Measurements from ENCODE around the gene PSAP. TPM values are rescaled to one million over a fixed set of nuclear protein-coding genes. Genes with fewer than 3 reads are reported as not detected.
"Not testable (repeated sequence)": the region's sequence is repeated elsewhere in the genome, so short reads cannot be mapped to it uniquely, and the experiment has no call there.

Gene PSAP
- total RNA-seq, 1 experiment from 2014 or later, result 648 TPM

- not testable (repeated sequence) for DNase-seq (ENCODE audit: extremely low read depth, low read depth)
These were observed 23.8 kb upstream of the PSAP start for GRCh38 chr10:71874680-71875354.

GRCh38 chr10:71873582-71874211, 22.6 kb upstream of the PSAP start:
- DNase-seq (ENCODE audit: extremely low read depth, low read depth), result no peak

GRCh38 chr10:71869601-71870000, 18.6 kb upstream of the PSAP start:
- DNase-seq (ENCODE audit: extremely low read depth, low read depth), result not testable (repeated sequence)

GRCh38 chr10:71868192-71868697, 17.2 kb upstream of the PSAP start:
- DNase-seq (ENCODE audit: extremely low read depth, low read depth), result peak; percentile 33

DNA sequence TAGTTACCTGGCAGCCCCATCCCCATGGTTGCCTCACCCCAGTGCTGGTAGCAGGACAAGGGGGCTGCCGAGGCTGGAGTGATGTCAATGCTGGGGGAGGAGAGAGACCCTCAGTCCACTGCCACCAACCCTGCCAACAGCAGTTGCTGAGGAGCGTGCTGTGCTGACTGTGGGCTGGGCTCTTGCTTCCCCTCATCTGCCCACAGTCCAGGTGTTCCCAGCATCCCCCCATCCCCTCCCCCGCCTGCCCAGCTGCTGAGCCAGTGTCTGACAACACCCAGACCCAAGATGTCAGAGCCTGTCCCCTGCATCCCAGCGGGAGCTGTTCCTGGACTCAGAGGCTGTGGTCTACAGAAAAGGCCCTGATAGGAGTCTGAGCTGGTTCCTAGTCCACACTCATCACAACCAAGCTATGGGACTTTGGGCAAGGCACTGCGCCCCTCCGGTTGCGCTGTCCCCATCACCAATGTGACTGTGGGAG, 14.6 kb upstream of the PSAP start:
- DNase-seq (ENCODE audit: extremely low read depth, low read depth), result no peak

GRCh38 chr10:71864911-71865361, 13.9 kb upstream of the PSAP start:
- no peak for DNase-seq (ENCODE audit: extremely low read depth, low read depth)

DNA sequence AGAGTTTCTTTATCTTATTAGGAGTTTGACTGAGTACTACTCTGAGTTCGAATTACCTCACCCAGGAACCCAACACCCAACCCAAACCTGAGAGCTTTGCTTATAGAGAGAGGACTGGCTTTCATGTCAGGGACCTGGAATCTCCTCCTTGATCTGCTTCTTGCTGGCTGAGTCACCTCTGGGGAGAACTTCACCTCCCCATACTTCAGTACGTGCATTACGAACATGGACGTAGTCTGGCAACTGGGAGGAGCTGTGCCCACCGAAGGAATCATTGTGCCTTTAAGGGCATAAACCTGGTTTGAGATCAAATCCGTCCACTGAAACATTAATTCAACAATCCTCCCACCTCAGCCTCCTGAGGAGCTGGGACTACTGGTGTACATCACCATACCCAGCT, 12.2 kb upstream of the PSAP start:
- no peak for DNase-seq (ENCODE audit: extremely low read depth, low read depth)

GRCh38 chr10:71860243-71861029, 9.4 kb upstream of the PSAP start:
- DNase-seq (ENCODE audit: extremely low read depth, low read depth), result peak; percentile 98

GRCh38 chr10:71857934-71858890, 7.2 kb upstream of the PSAP start:
- DNase-seq (ENCODE audit: extremely low read depth, low read depth), result no peak

GRCh38 chr10:71856619-71857018, 5.6 kb upstream of the PSAP start:
- no peak for DNase-seq (ENCODE audit: extremely low read depth, low read depth)

DNA sequence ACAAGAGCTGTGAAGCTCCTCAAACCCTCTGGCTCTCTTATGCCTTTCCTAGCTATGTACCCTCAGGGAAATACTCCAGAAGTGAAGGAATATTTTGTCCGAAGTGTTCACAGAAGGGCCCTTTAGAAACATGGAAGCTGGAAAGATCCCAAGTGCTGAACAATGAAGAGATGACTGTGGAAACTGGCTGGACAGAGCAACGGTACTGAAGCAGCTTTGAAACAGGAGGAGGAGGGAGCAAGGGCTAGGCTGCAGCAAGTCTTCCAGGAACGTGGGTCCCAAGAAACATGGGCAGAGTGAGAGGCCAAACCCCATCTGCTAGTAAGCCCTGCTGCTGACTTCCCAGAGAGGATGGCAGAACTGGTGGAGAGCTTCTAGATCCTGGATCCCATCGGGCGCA, 3.0 kb upstream of the PSAP start:
- DNase-seq (ENCODE audit: extremely low read depth, low read depth), result no peak

- no peak for DNase-seq (ENCODE audit: extremely low read depth, low read depth)
These were observed 1.4 kb upstream of the PSAP start for GRCh38 chr10:71852355-71852937.

DNA sequence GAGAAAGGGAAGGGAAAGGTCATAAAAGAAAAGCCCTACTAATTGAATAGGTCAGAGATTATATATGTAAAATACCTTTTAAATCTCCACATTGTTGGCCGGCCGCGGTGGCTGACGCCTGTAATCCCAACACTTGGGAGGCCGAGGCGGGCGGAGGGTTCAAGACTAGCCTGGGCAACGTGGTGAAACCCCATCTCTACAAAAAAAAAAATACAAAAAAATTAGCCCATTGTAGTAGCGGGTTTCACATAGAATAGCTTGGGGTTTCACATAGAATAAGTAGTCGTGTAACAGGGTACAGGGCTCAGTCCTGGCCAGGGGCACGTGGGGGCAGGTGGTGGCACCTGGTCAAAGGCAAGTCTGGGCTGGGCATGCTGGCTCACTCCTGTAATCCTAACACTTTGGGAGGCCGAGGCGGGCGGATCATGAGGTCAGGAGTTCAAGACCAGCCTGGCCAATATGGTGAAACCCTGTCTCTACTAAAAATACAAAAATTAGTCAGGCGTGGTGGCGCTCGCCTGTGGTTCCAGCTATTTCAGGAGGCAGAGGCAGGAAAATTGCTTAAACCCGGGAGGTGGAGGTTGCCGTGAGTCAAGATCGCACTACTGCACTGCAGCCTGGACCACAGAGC, 529 bp upstream of the PSAP start:
- DNase-seq (ENCODE audit: extremely low read depth, low read depth), result not testable (repeated sequence)

DNA sequence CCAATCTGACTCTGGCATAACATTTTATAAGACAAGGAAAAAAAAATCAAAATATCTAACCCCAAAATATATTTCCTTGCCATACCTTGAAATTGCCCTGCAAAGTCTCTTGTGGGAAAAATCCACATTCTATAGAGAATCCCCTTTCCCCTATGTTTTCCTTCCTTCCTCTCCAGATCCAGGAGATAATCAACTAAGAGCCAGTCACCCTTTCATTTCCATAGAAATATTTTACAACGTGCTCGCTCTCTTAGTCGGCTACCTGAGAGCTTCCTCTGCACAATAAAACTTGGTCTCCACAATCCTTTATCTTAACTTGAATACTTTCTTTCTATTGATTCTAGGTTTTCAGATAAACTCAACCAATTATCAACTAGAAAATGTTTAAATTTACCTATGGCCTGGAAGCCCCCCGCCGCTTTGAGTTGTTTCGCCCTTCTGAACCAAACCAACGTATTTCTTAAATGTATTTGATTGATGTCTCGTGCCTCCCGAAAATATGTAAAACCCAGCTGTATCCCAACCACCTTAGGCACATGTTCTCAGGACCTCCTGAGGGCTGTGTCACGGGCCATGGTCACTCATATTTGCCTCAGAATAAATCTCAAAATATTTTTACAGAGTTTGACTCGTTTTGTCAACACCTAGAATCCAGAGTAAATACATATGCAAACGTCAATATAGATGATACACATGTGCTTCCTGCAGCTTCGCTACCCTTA, 869 bp downstream of the PSAP start:
- DNase-seq (ENCODE audit: extremely low read depth, low read depth), result no peak

- no peak for DNase-seq (ENCODE audit: extremely low read depth, low read depth)
These were observed 1.6 kb downstream of the PSAP start for GRCh38 chr10:71849461-71849908.

DNA sequence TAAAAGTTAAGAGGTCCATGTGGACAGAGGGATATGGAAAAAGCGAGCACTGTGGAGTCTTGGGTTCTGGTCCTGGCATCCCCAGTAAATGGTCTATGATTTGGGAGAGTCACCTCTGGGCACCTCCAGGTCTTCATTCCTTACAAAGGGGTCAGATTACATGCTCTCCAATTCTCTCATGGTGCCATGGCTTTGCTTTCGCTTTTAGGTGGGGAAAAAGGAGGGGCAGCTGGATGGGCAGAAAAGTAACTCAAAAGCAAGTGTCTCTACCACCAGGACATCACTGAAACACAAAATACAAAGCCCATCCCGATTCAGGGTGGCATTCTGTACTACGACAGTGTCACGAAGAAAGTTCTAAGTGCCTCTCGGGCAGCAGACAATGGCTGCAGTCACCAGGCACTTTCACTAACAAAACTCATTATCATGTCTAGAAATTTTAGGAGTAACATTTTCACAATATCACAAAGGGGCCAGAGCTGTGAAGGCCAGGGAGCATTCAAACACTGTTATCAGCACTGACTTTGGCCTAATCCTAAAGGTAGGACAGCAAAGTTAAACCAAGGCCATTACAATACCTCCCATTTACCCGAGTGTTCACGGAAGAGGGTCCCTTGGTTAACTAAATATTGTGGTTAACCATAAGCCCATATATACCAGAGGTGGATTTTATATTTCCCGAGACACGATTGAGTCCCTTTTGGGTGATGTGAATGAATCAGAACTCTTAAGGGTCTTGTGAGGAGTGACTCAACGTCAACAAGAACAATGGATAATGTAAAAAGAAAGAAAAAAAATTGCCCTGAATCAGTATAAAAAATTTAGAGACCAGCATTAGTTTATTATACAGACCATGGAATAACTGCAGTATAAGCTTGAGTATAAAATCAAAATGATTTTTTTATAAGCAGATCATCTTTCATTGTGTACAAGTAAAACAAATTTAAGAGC, 2.5 kb downstream of the PSAP start:
- no peak for DNase-seq (ENCODE audit: extremely low read depth, low read depth)

GRCh38 chr10:71847418-71847817, 3.6 kb downstream of the PSAP start:
- no peak for DNase-seq (ENCODE audit: extremely low read depth, low read depth)

All from NCI-H460 (cell line).